NCI-H1930 (cell line): ENCODE measurements around the gene ABTB2.

ENCODE experiments used
- DNase-seq, 2 experiments: peaks; one replicate each; lab custom pipeline; 2025; lab: John Stamatoyannopoulos, UW

Gene ABTB2

DNA sequence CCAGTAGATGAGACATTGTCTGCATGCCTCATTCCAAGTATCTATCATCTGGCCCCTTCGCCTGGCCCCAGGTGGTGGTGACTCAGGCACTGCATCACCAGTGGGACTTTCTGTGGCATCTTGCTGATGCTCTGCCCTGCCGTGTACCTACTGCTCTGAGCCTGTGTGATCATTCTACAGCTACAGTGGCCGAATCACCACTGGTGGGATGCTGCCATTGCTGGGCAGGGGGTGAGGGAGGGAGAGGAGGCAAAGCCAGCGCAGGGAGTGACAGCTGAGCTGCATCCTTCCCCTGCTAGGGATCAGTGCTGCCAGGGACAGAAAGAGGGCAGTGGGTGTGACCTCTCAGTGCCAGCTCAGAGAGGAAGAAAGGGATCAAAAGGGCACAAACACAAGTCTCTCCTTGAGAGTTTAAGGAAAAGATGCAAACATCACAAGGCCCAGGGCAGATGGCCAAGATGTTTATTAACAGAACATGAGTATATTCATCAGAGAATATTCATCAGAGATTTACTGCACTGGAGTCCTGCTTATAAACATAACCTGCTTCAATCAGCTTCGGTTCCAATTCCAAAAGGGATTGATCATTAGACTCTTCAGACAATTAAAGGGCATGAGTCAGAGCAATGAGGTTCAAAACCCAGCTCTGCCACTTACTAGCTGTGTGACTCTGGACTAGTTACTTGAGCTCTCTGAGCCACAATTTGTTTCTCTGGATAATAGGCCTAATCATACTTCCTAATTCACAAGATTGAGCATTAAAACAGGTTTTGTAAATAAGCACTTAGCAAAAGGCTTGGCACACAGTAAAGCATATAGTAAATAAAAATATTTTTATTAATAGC, 142.6 kb downstream of the ABTB2 start:
- DNase-seq: no peak

DNA sequence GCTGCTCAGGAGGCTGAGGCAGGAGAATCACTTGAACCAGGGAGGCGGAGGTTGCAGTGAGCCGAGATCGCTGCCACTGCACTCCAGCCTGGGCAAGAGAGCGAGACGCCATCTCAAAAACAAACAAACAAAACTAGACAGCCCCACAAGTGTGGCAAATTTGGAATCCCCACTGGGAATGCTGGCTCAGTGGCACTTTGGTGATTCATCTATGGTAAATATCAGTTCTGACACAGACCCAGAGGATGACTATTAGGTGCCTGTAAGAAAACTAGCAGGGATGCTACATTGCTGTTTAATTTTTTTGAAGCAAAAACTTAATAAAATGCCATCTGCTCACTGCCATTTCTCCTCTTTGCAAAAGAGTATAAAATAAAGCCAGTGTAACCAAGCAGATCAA, 144.4 kb downstream of the ABTB2 start:
- no peak for DNase-seq

DNA sequence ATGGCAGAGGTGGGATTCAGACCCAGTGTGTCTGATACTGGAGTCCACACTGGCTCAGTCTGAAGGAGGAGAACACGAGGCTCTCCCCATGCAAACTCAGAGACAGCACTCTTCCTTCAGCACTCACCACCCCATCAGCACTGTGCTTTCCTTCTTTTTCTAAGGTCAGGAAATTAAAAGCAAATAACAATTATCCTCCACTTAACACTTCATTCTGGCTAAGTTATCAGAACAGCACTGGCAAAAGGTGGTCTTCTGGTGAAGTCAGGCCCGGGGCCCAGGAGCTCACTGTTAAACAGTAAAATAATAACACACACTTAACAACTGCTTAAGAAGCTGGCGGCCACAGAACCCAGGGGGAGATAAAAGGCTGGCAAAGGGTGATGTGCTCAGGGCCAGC, 145.2 kb downstream of the ABTB2 start:
- no peak for DNase-seq

DNA sequence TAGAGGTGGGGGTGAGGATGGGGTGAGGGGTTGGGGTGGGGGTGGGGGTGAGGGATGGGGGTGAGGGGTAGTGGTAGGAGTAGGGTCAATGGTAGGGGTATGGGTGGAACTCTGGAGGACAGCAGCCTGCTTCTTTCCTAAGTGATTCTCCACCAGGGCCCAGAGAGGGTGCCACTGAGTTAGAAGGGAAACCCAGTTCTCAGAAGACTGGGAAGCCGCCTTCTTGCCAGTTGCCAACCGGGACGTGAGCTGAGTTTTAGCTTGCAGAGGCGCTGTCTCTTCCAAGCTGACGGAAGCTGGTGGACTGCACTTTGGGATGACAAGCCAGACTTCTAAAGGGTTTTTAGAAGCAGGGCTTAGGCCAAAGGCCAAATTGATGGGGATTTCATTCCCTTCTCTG, 148.0 kb downstream of the ABTB2 start:
- no peak for DNase-seq

DNA sequence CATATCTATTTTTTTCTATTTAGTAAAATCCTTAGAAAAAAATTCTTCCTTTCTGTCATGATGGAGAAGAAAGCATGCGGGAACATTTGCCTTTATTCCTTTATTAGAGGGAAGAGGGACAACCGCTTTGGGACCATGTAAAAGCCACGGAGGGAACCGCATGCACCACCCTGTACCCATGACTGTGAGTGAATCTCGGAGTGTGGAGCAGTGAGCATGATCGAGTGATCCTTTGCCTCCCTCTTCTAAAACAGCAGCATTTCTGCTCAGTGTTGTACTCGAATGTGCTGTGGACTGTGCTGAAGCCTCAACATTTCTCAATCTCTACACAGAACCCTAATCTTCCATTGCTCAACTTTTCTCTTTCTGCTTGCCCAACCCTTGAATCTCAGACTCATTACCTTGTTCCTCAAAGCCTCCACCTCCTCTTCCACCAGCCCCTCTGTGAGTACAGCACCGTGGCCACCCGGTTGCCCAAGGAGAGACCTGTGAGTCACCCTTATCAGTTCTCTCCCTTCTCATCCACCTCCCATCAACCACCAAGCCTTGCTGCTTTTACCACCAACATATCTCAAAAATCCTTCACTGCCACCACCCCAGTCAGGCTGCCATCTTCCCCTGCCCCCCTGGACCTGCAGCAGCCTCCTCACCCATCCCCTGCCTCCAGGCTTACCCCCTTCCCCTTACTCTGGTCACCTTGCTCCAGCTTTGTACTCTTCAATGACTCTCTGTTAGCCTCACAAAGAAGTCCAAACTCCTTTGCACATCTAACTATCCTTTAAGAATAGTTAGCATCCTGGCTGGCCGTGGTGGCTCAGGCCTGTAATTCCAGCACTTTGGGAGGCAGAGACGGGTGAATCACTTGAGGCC, 149.3 kb downstream of the ABTB2 start:
- DNase-seq: no peak

DNA sequence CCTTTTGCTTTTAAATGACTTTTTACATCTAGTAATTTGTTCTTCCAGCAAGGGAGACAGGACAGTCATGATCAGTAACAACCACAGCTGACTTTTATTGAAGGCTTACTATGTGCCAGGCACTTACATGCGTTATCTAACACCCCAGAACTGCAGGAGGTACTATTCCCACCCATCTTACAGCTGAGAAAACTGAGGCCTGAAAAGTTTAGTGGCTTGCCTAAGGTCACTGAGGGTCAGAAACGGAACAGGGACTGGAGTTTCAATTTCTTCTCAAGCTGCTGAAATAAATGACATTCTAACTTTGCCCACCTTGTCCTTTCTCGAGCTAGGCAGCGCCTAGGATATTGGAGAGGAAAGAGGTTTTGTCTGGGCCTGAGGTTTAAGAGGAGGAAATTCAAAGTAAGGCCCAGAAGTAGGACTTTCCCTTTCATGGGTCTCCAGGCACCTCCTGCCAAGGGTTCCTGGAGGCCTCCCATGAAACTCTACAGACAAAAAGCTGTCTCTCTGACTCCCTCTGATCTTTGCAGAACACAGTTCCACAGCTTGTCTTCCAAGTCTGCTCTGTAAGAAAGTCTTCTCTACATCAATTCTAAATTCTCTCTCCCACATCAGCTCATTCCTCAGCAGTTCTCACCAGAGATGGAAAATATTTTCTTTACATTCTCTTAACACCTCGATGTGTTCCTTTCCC, 150.2 kb downstream of the ABTB2 start:
- DNase-seq: no peak

DNA sequence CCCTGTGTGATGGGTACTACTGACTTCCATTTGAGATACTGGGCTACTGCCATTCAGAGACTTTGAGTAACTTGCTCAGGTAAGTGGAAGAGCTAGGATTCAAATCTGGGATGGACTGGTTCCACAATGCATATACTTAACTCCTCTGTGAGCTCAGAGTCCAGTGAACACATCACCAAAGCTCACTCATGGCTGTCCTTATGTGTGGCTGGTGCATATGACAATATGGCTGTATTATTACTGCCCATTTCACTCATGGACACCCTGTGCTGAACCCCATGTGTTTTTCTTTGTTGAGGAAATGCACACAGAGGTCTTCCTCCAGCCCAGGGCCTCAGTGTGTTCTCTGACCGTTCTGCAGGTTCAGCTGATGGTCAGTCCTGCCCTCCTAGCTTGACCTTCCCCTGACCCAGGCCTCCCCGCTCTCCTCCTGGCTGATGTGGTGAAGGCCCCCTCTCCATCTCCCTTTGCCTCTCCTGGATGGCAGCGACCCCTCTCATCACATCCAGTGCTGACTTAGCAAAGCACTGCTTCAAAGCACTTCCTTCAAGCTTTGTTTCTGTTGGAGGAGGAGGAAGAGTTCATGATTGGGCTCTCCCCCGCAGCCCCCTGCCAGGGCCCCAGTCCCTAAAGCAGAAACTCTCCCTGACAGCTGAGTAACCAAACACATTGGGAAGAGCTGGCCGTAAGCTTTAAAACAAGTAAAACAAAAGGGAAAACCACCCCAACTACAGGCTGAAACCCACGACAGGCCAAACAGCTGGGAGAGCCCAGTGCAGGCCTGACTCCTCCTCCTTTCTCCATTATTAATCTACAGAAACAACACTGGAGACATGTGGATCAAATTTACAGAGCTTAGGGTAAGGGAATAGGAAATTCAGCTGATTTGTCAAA, 151.2 kb downstream of the ABTB2 start:
- no peak for DNase-seq

DNA sequence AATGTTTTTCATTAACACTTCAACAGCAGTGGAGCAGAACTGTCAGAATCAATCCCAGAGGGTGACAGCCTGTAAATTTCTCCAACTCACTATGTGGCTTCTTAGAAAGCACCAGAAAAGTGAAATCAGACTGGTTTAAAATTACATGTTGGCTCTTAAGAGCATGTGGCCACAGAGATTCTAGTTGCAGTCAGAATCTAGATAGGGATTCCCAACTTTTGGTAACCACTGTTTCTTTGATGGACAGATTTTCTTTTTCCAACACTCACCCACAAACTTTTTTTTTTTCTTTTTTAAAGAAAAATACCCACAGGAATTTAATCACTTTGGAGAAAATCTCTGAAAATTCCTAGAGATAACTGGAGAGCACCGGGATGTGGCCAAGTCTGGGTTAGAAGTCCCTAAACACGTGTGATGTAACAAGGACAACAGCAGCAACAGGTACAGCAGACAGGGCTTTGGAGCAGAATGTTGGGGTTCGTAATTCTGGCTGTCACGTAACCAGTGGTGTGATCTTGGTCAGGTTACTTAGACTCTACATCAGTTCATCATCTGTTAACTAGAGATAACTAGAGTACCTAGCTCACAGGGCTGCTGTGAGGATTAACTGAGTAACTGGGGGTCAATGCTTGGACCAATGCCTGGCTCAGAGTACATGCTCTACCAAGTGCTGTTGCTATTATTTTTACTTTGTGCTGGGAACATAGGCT, 152.3 kb downstream of the ABTB2 start:
- no peak for DNase-seq

DNA sequence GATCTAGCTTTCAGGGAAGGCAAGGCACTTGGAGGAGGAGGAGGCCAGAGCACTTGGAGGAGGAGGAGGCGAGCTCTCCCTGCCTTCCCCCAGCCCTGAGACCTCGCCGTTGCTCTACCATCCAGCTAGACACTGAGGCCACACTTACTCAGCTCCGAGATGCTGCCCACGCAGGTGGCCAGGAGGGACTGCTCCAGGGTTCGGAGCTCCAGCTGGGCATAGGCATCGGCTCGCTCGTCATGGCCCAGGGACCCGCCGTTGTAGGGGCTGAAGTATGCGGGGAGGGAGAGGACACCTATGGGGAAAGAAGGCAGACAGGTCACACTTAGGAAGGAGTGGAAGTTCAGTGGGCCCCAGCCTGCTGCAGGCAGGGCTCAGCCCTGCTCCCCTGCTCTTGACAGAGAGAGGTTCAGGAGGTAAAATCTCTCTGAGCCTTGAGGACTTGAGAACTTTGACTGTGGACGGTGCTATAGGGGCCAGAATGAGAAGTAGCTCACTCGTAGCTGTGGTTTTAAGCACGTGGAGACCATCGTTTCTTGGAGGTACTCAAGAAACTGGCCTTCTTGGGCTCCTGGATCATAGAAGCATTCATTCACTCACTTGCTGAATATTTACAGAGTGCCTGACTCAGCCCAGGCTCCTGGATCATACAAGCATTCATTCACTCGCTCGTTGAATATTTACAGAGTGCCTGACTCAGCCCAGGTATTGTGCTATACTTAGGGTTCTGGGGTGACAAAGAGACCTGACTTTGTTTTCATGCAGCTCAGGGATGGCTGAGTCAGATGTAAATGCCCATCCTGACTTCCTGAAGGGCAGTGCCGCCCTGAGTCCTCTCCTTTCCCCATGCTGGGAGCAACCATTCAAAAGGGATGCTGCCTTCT, 153.2 kb downstream of the ABTB2 start:
- no peak for DNase-seq

DNA sequence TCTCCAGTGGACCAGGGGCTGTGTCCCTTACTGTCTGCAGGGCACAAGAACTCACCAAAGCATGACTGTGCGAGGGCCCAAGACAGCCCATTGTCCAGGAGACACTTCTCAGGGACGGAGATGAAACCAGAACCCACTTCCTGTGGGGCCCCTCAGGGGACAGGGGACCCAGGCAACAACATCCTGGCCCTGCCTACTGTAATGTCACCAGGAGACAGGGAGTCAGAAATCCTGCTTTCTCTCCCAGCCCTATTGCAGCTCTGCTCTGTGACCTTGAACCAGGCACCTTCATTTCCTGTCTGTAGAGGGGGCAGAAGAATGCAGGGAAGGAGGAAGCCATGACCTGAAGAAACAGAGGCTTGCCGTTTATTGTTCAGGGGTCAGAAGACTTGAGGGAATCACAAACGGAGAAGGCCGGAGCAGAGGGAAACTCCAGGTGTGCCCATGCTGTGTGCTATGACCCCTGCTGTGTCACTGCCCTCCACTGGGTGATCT, 154.4 kb downstream of the ABTB2 start:
- DNase-seq: no peak

DNA sequence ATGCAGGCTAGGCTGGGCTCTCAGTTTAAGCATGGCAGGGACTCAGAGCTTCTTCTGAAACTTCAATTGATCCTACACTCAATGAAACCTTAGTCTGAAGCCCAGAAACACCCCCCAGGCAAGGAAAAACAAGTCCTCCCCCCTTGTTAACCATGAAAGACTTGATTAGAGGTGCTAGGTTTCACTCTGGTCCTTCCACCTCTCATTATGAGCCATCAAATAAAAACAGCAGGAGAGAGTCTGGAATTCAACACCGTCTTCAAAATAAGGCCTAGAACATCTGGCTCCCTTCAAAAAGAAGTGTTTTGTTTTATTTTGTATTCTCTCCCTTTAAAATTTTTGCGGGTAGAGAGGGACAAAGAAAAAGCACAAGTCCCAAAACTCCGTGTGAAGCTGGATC, 156.7 kb downstream of the ABTB2 start:
- DNase-seq: no peak

DNA sequence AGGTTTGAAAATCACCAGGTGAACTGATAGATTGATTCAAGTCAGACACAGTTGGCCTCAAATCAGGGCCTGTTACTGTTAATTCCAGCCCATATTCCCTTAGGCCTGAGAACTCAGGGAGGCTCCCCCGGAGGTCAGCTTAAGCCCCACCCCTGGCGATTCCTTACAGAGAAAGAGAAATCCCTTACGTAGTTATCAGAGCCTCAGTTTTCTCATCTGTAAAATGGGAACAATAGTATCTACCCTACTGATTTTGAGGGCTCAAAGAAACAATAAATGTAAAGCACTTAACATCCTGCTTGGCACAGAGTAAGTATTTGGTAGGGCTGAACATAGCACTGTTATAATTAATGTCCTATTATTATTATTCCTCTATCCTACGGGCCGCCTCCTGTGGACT, 158.3 kb downstream of the ABTB2 start:
- no peak for DNase-seq

DNA sequence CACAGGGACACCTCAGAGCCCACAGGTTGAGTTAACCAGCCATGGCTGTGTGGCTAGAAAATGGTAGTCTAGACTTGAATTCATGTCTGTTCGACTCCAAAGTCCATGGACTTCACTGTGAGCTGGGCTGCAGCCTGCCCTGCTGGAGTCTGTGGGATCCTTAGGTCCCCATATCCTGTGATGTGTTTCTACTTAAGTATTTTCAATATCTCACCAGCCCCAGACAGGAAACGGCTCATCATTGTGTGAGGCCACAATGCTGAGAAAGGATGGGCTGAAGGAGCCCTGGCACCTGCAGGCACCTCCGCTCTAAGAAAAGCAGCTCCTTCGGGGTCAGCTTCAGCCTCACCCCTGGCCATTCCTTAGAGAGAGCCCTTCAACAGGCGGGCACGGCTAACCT, 159.3 kb downstream of the ABTB2 start:
- no peak for DNase-seq

DNA sequence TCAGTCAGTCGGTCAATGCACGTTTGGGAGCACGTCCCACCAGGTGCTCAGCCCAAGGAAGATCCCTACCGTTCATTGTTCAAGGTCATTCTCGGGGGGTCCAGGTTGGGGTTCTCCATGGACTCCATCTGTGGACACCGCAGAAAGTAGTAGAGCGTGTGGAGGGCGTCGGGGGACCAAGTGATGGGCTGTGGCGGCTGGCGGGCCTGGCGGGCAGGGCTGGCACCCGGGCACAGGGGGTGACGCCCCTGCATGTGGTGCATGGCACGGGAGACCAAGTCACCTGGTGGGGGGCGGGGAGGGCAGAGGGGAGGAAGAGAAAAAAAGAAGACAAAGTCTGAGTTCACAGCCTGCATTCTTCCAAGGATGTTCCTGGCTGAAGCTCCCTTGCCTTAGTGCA, 160.6 kb downstream of the ABTB2 start:
- DNase-seq: no peak

DNA sequence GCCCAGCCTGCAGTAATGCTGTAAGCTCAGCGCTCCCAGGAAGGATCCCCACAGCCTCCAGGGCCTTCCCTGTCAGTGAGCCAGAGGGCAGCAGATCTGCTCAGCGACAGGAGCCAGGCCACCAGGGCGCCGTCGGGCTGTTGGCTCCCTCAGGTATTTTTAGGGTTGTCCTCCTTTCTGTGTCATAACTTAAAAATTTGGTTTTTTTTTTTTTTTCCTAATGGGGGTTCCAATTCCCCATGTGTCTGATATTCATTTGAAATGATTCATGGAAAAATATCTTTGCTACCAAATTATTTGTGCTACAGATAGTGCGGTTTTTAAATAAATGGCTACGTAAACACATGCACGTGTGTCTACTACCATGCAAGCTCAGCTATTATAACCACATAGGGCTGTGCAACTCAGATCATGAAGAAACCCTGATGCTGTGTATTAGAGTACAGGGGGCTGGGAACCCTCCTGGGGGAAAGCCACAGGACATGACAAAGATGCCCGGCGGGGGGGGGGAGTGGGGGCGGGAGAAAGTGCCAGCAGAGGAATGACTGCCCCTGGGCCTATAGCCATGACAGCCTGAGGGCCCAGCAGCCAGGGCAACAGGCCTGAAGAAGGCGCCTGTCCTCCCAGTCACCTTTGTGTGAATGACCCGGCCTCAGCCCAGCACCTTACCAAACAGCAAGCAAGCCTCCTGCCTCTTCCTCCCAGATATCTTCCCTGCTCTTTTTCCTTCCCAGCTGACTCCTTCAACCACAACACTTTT, 163.1 kb downstream of the ABTB2 start:
- DNase-seq: no peak

DNA sequence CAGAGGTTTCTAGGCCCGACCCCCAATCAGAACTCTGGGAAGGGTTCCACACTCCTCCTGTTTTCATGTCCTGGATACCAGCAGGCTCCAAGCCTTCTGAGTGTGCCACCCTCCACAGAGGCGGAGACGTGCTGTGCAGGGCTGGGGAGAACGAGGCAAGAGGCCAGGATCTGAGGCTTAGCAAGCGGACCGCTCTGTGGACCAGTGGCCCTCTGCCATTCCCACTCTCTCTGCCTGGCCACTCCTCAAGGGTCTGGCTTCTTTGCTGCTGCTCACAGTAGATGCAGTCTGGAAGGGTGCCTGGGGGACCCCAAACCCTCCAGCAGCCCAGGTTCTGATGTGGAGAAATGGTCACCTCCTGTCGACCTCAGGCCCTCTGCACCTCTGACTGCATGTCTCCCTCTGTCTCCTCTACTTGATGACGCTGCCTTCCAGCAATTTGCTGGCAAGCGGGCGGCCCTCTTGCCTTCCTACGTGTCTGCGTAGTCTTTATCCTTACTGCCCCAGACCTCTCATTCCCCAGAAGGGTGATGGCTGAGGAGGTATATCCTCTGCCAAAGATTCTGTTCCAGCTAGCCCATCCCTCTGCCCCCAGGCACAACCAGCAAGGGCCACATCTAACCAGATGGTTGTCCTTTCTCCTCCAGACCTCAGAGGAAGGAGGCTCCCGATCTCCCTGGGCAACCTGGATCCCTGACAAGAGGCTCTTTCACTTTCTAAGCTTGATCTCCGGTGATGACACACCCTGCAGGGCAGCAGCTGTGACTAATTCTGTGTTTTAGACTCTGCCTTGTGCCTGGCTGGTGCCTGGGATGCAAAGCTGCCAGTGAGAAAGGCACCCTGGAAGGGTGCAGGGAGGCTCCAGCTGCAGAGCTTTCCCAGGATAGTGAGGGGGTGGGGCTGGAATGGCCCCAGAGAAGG, 165.1 kb downstream of the ABTB2 start:
- no peak for DNase-seq

DNA sequence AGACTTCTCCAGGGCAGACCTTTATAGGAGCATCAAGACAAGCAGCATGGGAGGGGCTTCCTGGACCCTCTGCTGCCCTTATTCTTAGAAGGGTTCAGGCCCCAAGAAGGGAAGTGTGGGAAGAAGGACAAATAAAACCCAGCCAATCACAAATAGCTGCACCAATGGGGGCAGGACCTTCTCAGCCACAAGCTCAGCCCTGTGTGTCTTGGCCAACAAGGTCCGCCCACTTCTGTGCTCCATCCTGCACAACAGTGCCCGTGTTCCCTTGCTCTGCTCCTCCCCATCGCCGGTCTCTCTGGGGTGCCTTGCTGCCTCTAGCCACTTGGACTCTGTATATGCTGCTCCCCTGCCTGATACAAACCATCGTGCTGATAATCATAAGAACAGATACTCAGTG, 166.2 kb downstream of the ABTB2 start:
- no peak for DNase-seq
